Gastrocnemius medialis (tissue), 4 donors: ENCODE measurements around the gene KDM4C.

Experiments
- POLR2A ChIP-seq, 2 donors: fragments of 450-650 bp; IDR thresholded peaks; one replicate each; pipeline ENCODE4 v1.6.1; 2017; ENCODE audit warnings: antibody characterized with exemption in 2 of 2, mild to moderate bottlenecking in 2 of 2, moderate library complexity in 2 of 2
- TF ChIP-seq, protein P1 (sequence below), 5 experiments: fragments of 450-650 bp in 3 of 5; fragments of 200-600 bp in 2 of 5; sonication (generic) in 2 of 5; IDR thresholded peaks in 4 of 5; conservative IDR thresholded peaks in 1 of 5; 1 replicate in 4 of 5; 2 replicates in 1 of 5; pipeline ENCODE4 v1.5.1; 2016 to 2019; ENCODE audit warnings: antibody characterized with exemption in 5 of 5, mild to moderate bottlenecking in 3 of 5, moderate library complexity in 3 of 5

DNA sequence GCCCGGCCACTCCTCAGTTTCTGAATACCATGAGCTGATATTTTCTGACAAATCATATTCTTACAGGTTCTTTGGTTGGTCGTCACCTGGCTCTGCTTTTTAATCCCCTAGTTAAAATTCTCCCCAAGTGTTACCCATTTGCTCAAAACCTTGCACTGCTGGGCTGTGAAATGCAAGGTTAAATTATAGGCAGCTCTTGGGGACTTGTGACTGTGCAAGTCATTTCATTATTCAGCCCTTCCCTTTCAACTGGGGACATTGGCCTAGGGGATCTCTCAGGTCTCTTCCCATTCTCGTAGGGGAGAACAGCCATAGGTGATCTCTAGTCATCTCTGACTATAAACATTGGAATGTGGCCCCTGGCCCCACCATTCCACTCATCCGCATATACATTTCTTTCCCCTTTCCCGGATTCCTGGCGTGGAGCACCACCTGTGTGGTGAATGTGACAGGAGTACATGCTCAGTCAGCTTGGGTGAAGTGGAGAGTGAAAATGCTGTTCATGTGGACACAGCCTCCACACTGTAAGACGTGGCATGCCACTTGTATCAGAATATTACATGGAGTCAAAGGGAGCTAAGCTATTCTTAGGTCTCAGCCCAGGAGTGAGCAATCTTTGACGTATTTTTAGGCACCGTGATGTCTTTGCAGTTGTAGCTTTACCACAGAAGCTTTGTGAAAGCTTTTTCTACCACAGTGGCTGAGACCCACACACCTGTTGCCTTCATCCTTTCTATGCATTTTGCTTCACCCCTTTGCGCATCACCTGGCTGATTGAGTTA lies 386.7 kb downstream of the KDM4C start:
- TF ChIP-seq, protein P1, sequence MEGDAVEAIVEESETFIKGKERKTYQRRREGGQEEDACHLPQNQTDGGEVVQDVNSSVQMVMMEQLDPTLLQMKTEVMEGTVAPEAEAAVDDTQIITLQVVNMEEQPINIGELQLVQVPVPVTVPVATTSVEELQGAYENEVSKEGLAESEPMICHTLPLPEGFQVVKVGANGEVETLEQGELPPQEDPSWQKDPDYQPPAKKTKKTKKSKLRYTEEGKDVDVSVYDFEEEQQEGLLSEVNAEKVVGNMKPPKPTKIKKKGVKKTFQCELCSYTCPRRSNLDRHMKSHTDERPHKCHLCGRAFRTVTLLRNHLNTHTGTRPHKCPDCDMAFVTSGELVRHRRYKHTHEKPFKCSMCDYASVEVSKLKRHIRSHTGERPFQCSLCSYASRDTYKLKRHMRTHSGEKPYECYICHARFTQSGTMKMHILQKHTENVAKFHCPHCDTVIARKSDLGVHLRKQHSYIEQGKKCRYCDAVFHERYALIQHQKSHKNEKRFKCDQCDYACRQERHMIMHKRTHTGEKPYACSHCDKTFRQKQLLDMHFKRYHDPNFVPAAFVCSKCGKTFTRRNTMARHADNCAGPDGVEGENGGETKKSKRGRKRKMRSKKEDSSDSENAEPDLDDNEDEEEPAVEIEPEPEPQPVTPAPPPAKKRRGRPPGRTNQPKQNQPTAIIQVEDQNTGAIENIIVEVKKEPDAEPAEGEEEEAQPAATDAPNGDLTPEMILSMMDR (IDR thresholded peaks at IDR 0.05 in 4 of 5, conservative IDR thresholded peaks at IDR 0.05 in 1 of 5), result no peak
- no peak for TF ChIP-seq POLR2A (IDR thresholded peaks at IDR 0.05)
